Gastrocnemius medialis (tissue), 4 donors: ENCODE measurements around the gene ITGA8. TPM values are rescaled to one million over a fixed set of nuclear protein-coding genes. Genes with fewer than 3 reads are reported as not detected.

Source experiments
- ATAC-seq, 2 donors: fragments of 150-250 bp; one replicate each; pipeline ENCODE4 v1.9.1; 2016
- DNase-seq, 2 donors: peaks; one replicate each; pipeline ENCODE4 v3.0.0-alpha.2; 2019
- H3K27ac ChIP-seq, 4 donors: fragments of 200-600 bp; sonication (generic); 1 replicate in 1 of 4; 2 replicates in 3 of 4; pipeline ENCODE4 v1.5.1; 2016 to 2018; ENCODE audit warnings: mild to moderate bottlenecking in 2 of 4, moderate library complexity in 1 of 4
- H3K27me3 ChIP-seq, 3 donors: fragments of 200-600 bp; sonication (generic) in 2 of 3; 1 replicate in 1 of 3; 2 replicates in 2 of 3; pipeline versions ENCODE4 v1.5.1 to v1.6.0; 2016 to 2019; ENCODE audit warnings: mild to moderate bottlenecking in 1 of 3, moderate library complexity in 1 of 3
- H3K36me3 ChIP-seq, 2 donors: fragments of 200-600 bp; sonication (generic) in 1 of 2; one replicate each; pipeline ENCODE4 v1.5.1; 2017 to 2018
- H3K4me1 ChIP-seq, 2 donors: fragments of 200-600 bp; sonication (generic) in 1 of 2; one replicate each; pipeline ENCODE4 v1.5.1; 2016 to 2017; ENCODE audit warnings: mild to moderate bottlenecking in 2 of 2
- H3K4me3 ChIP-seq, 4 donors: fragments of 200-600 bp; sonication (generic) in 3 of 4; 1 replicate in 1 of 4; 2 replicates in 3 of 4; pipeline ENCODE4 v1.5.1; 2016 to 2019; ENCODE audit warnings: mild to moderate bottlenecking in 2 of 4
- H3K9me3 ChIP-seq, 3 donors: fragments of 200-600 bp; sonication (generic) in 2 of 3; 1 replicate in 1 of 3; 2 replicates in 2 of 3; pipeline ENCODE4 v1.5.1; 2016 to 2019
- CTCF ChIP-seq, 5 experiments: fragments of 450-650 bp in 3 of 5; fragments of 200-600 bp in 2 of 5; sonication (generic) in 2 of 5; IDR thresholded peaks in 4 of 5; conservative IDR thresholded peaks in 1 of 5; 1 replicate in 4 of 5; 2 replicates in 1 of 5; pipeline ENCODE4 v1.5.1; 2016 to 2019; ENCODE audit warnings: antibody characterized with exemption in 5 of 5, mild to moderate bottlenecking in 3 of 5, moderate library complexity in 3 of 5
- POLR2A ChIP-seq, 2 donors: fragments of 450-650 bp; IDR thresholded peaks; one replicate each; pipeline ENCODE4 v1.6.1; 2017; ENCODE audit warnings: antibody characterized with exemption in 2 of 2, mild to moderate bottlenecking in 2 of 2, moderate library complexity in 2 of 2
- in situ Hi-C, 4 donors: fragments of 200-750 bp; cut with MboI; loops; one replicate each; pipeline versions ENCODE4 v1.15.0 to v1.8.0; 2017; ENCODE audit warnings: low sequenced_read_pairs in 4 of 4
- intact Hi-C: fragments of 100-400 bp; cut with DNase I; formaldehyde crosslinking; loops from one replicate; pipeline ENCODE4 v1.15.1; 2023; ENCODE audit warnings: low total_unique reads
- total RNA-seq, 4 donors: library from RNA; depleted of rRNA; stranded (reverse); fragments of >200 nt; gene quantifications; one replicate each; pipeline versions ENCODE4 v1.1.0 to v1.2.3, GENCODE V29; 2016

Gene ITGA8
- total RNA-seq, 4 donors from 2014 or later: 1.6 to 17.4 (median 10.3) TPM

GRCh38 chr10:15605740-15606369 is 113.9 kb downstream of the ITGA8 start:
- Histone ChIP-seq H3K27ac (no peak overlapping the region), H3K36me3 (no peaks in the 10 kb centered on the region), H3K4me3 (no peak overlapping the region), H3K4me1 (no peaks in the 10 kb centered on the region), H3K27me3 (no peaks in the 10 kb centered on the region), H3K9me3 (no peaks in the 10 kb centered on the region)
- TF ChIP-seq POLR2A (IDR thresholded peaks at IDR 0.05) (no peak), CTCF (IDR thresholded peaks at IDR 0.05 in 4 of 5, conservative IDR thresholded peaks at IDR 0.05 in 1 of 5) (no peak)
- ATAC-seq: no peak
- in situ Hi-C loops: no loop called here
- intact Hi-C loops: no loop called here
- no peak for DNase-seq

- TF ChIP-seq CTCF (IDR thresholded peaks at IDR 0.05 in 4 of 5, conservative IDR thresholded peaks at IDR 0.05 in 1 of 5) (no peak), POLR2A (IDR thresholded peaks at IDR 0.05) (no peak)
- Histone ChIP-seq H3K4me3 (no peak overlapping the region), H3K27ac (no peak overlapping the region), H3K9me3 (no peaks in the 10 kb centered on the region), H3K36me3 (no peaks in the 10 kb centered on the region), H3K4me1 (no peaks in the 10 kb centered on the region), H3K27me3 (no peaks in the 10 kb centered on the region)
- in situ Hi-C loops: no loop called here
- intact Hi-C loops: no loop called here
- ATAC-seq (no peak), DNase-seq (no peak)
Observed at GRCh38 chr10:15603446-15604011, 116.2 kb downstream of the ITGA8 start.

- Histone ChIP-seq H3K27ac (no peak overlapping the region), H3K9me3 (no peaks in the 10 kb centered on the region), H3K36me3 (no peaks in the 10 kb centered on the region), H3K4me3 (no peak overlapping the region), H3K27me3 (no peaks in the 10 kb centered on the region), H3K4me1 (no peaks in the 10 kb centered on the region)
- no peak for DNase-seq
- no peak for ATAC-seq
- intact Hi-C loops (no loop called here), in situ Hi-C loops (no loop called here)
- no peak for TF ChIP-seq CTCF (IDR thresholded peaks at IDR 0.05 in 4 of 5, conservative IDR thresholded peaks at IDR 0.05 in 1 of 5)
- no peak for TF ChIP-seq POLR2A (IDR thresholded peaks at IDR 0.05)
Observed at GRCh38 chr10:15601819-15602218, 117.9 kb downstream of the ITGA8 start.

- DNase-seq: no peak
- no peak overlapping the region for H3K4me3 ChIP-seq
- no peak for ATAC-seq
- no peak for TF ChIP-seq CTCF (IDR thresholded peaks at IDR 0.05 in 4 of 5, conservative IDR thresholded peaks at IDR 0.05 in 1 of 5)
- H3K9me3 ChIP-seq: no peaks in the 10 kb centered on the region
- no peaks in the 10 kb centered on the region for H3K27me3 ChIP-seq
- no peaks in the 10 kb centered on the region for H3K36me3 ChIP-seq
- no peaks in the 10 kb centered on the region for H3K4me1 ChIP-seq
- in situ Hi-C loops (no loop called here), intact Hi-C loops (no loop called here)
- H3K27ac ChIP-seq: no peak overlapping the region
Observed at GRCh38 chr10:15595260-15595659, 124.5 kb downstream of the ITGA8 start.

- Histone ChIP-seq H3K4me3 (no peak overlapping the region), H3K9me3 (no peaks in the 10 kb centered on the region), H3K27ac (no peak overlapping the region), H3K27me3 (no peaks in the 10 kb centered on the region), H3K4me1 (no peaks in the 10 kb centered on the region), H3K36me3 (no peaks in the 10 kb centered on the region)
- in situ Hi-C loops: no loop called here
- TF ChIP-seq CTCF (IDR thresholded peaks at IDR 0.05 in 4 of 5, conservative IDR thresholded peaks at IDR 0.05 in 1 of 5) (no peak), POLR2A (IDR thresholded peaks at IDR 0.05) (no peak)
- DNase-seq (no peak), ATAC-seq (no peak)
- intact Hi-C loops: no loop called here
Observed at GRCh38 chr10:15591937-15592336, 127.8 kb downstream of the ITGA8 start.
